C1 segment of cervical spinal cord (tissue), 14 donors: ENCODE data around the gene SEL1L2.
A peak's percentile ranks its signal among the peaks of the same experiment; 100 is the strongest.
"Not testable (repeated sequence)": the region's sequence is repeated elsewhere in the genome, so short reads cannot be mapped to it uniquely, and the experiment has no call there.

Experiments
- DNase-seq, 14 donors: peaks; one replicate each; lab custom pipeline; 2025; lab: John Stamatoyannopoulos, UW

The SEL1L2 gene

GRCh38 chr20:13990465-13990864 is at the start of gene SEL1L2:
SEL1L2 (minus strand) TSS chr20:13990614; CDS start chr20:13990534, 80 bp downstream.
- no peak for DNase-seq

GRCh38 chr20:14036567-14036966 is 46.2 kb upstream of the SEL1L2 start:
- DNase-seq = no peak

- DNase-seq = no peak
Observed at GRCh38 chr20:14033310-14033709, 42.9 kb upstream of the SEL1L2 start.

DNA sequence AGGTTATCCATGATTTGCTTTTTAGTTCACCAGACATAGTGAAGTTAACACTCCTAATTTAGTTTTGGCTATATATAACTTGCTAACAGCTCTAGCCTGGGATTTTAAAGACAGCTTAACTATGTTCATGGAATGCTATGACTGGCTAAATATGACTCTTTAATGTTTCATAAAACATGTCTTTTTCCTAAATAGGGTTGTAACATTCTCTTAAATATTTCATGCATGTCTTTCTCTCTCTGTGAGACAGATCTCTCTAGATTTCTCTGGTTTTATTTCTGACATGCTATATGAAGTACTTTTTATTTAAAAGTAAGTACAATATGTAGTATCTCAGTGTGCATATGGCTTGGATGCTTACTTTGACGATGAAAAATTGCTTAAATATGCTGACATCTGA is 40.6 kb upstream of the SEL1L2 start:
- DNase-seq = no peak

DNA sequence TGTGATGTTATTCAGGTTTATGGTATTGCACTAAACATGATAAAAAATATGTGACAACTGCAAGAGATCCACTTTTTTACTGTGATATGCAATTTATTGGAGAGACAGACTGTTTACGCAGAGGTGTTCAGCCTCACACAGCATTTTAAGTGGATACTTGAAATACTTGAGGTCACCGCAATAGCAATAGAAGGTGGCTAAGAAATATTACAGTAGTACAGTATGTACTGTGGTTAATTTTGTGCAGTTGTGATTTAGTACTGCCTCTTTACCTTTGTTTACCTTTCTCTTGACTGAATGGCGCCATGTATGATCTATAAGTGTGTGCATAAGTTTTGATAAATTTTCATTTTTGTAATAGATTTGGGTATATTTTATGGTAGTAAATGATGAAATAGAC is 22.3 kb upstream of the SEL1L2 start:
- no peak for DNase-seq

DNA sequence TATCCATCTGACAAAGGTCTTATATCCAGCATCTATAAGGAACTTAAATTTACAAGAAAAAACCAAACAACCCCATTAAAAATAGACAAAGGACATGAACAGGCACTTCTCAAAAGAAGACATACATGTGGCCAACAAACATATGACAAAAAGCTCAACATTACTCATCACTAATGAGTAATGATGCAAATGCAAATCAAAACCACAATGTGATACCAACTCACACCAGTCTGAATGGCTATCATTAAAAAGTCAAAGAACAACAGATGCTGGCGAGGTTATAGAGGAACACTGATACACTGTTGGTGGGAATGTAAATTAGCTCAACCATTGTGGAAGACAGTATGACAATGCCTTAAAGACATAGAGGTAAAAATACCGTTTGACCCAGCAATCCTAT is 18.8 kb upstream of the SEL1L2 start:
- DNase-seq = no peak

DNA sequence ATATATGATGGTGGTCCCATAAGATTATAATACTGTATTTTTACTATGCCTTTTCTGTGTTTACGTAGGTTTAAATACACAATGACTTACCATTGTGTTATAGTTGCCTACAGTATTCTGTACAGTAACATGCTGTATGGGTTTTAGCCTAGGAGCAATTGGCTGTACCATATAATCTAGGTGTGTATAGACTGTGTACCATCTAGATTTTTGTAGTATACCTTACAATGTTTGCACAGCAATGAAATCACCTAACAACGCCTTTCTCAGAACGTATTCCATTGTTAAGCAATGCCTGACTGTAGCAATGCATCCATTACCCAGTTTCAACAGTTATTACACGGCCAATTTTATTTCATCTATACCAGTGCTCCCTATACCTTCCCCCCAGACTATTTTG is 15.6 kb upstream of the SEL1L2 start:
- DNase-seq = no peak

GRCh38 chr20:14000917-14001316 is 10.5 kb upstream of the SEL1L2 start:
- DNase-seq = no peak

- peak in 3 of 14 donors; percentile 10 to 50 (median 15) for DNase-seq
Observed at GRCh38 chr20:13996265-13996664, 5.9 kb upstream of the SEL1L2 start.

DNA sequence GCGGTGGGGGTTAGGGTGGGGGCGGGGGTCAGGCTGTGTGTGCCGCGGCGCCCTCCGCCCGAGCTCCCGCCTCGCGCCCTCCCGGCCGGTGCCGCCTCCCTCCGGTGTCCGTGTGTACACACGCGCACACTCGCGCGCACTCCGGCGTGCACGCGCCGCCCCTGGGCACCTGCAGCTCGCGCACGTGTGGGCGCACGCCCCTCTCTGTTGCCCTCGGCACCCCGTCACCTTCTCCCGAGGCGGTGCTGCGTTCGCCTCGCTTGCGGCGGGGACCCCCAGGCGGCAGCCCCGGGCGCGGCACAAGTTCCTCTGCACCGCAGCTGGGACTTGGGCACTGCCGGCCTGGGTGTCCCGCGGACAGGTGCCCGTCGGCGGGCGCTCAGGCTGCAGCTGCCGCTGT is 5.4 kb upstream of the SEL1L2 start:
- DNase-seq = peak in 9 of 14 donors; percentile 11 to 58 (median 21)

- peak; percentile 11 to 95 (median 85) for DNase-seq
Observed at GRCh38 chr20:13995086-13995665, 4.8 kb upstream of the SEL1L2 start, which contains the start of gene MACROD2. MACROD2 (plus strand) TSS chr20:13995516.

DNA sequence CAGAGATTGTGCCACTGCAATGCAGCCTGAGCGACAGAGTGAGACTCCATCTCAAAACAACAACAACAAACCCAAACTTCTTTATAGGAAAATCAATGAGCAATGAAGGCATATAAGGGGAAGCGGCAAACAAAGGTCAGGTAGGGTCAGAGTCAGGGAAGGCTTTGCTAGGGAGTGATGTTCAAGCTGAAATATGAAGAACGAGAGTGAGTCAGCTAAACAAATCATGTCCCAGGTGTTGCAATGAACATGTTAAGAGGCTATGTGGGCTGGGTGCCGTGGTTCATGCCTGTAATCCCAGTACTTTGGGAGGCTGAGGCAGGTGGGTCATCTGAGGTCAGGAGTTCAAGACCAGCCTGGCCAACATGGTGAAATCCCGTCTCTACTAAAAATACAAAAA is 1.5 kb upstream of the SEL1L2 start:
- DNase-seq = not testable (repeated sequence)

- no peak for DNase-seq
Observed at GRCh38 chr20:13991311-13991710, 897 bp upstream of the SEL1L2 start.

- no peak for DNase-seq
Observed at GRCh38 chr20:13984211-13984610, 6.2 kb downstream of the SEL1L2 start.

GRCh38 chr20:13960525-13960924 is 29.9 kb downstream of the SEL1L2 start:
- no peak for DNase-seq

- no peak for DNase-seq
Observed at GRCh38 chr20:13960119-13960518, 30.3 kb downstream of the SEL1L2 start.

DNA sequence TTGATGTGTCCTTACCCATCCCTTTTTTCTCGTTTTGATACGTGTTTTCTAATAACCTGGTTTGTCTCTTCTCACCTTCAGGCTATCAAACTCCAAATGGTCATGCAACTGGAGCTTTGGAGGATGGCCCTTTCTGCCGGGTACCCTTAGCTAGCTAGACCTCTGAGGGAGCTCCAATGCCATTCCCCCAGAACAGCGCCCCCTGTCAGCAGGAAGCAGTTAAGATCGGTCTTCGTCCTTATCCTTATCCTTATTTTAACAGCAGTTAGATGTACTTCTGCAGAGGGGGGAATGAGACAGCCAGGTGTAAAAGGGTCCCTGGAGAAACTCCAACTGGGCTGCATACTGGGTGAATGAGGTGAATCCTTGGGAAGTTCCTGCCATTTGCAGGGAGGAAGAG is 37.2 kb downstream of the SEL1L2 start:
- DNase-seq = no peak

GRCh38 chr20:13947719-13948118 is 42.7 kb downstream of the SEL1L2 start:
- no peak for DNase-seq

- DNase-seq = no peak
Observed at GRCh38 chr20:13941031-13941430, 49.4 kb downstream of the SEL1L2 start.

GRCh38 chr20:13936781-13937576 is 53.4 kb downstream of the SEL1L2 start:
- DNase-seq = no peak

DNA sequence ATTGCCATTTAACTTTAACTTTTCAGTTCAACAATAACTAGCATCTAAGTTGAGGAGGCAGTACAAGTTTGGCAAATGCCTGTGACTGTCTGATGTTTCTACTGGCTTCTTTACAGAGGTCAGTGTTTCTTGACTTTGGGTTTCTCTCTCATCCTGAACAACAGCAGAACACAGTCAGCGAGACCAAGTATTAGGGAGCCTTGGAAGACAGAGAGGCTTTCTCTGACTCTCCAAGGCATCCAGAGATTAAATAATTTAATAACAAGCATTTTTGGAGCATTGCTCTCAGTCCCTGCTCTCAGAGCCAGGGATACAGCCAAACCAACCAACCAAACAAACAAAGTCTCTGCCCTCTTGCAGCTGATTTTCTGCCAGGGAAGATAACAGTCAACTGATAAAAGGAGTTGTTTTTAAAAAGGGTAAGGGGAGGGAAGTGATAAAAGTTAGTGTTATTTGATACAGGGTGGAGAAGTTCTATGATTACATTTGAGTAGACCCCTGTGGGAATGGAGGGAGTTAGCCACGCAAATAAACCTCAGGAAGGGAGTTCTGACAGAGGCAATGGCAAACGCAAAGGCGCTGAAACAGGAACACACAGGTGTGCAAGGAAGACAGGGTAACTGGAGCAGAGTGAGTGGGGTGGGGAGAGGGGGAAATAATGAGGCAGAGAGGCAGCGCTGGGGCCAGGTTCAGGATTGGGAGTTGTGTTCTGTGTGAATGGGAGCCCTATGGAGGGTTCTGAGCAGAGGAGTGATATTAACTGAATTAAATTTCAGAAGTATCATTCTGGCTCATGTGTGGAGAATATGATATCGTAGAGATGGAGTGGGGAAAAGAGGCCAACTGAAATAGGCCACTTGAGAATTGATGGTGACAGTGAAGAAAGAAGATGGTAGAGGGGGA is 55.2 kb downstream of the SEL1L2 start:
- DNase-seq = no peak

- DNase-seq = no peak
Observed at GRCh38 chr20:13930281-13930680, 60.1 kb downstream of the SEL1L2 start.
